WERI-Rb-1 (cell line): Measurements from ENCODE around the gene NFIX.

Source experiments
- DNase-seq: peaks from one replicate; pipeline ENCODE4 v3.0.0-alpha.2; 2020
- H3K27ac ChIP-seq: fragments of 250-450 bp; sonication (Bioruptor Pico); 2 replicates; pipeline ENCODE4 v1.5.1; 2020; ENCODE audit warnings: mild to moderate bottlenecking, moderate library complexity
- H3K27me3 ChIP-seq: fragments of 250-450 bp; sonication (Bioruptor Pico); 2 replicates; pipeline ENCODE4 v1.5.1; 2021; ENCODE audit warnings: mild to moderate bottlenecking, low read depth, moderate library complexity; ENCODE audit not compliant: insufficient read depth, severe bottlenecking
- H3K36me3 ChIP-seq: fragments of 250-450 bp; sonication (Bioruptor Pico); 2 replicates; pipeline ENCODE4 v1.5.1; 2020; ENCODE audit warnings: mild to moderate bottlenecking, moderate library complexity
- H3K4me3 ChIP-seq: 2 replicates; pipeline ENCODE4 v1.5.1; 2011; ENCODE audit warnings: low read depth, mild to moderate bottlenecking, control low read depth, low read length
- H3K9me3 ChIP-seq: fragments of 250-450 bp; sonication (Bioruptor Pico); 2 replicates; pipeline ENCODE4 v1.5.1; 2021; ENCODE audit warnings: mild to moderate bottlenecking, moderate library complexity; ENCODE audit not compliant: severe bottlenecking
- CTCF ChIP-seq: IDR thresholded peaks from 2 replicates; pipeline ENCODE4 v1.5.1; 2011; ENCODE audit warnings: low read depth, mild to moderate bottlenecking, control low read depth, inconsistent platforms, low read length

The NFIX gene

GRCh38 chr19:13104360-13104847 is 109.1 kb downstream of the NFIX start:
- peak; percentile 98 for TF ChIP-seq CTCF
- DNase-seq = peak; percentile 56
- H3K27ac ChIP-seq = no peak overlapping the region
- H3K9me3 ChIP-seq = no peaks in the 10 kb centered on the region
- H3K36me3 ChIP-seq = peaks cover 6% of the 10 kb centered on the region
- H3K4me3 ChIP-seq = no peak overlapping the region
- no peaks in the 10 kb centered on the region for H3K27me3 ChIP-seq

DNA sequence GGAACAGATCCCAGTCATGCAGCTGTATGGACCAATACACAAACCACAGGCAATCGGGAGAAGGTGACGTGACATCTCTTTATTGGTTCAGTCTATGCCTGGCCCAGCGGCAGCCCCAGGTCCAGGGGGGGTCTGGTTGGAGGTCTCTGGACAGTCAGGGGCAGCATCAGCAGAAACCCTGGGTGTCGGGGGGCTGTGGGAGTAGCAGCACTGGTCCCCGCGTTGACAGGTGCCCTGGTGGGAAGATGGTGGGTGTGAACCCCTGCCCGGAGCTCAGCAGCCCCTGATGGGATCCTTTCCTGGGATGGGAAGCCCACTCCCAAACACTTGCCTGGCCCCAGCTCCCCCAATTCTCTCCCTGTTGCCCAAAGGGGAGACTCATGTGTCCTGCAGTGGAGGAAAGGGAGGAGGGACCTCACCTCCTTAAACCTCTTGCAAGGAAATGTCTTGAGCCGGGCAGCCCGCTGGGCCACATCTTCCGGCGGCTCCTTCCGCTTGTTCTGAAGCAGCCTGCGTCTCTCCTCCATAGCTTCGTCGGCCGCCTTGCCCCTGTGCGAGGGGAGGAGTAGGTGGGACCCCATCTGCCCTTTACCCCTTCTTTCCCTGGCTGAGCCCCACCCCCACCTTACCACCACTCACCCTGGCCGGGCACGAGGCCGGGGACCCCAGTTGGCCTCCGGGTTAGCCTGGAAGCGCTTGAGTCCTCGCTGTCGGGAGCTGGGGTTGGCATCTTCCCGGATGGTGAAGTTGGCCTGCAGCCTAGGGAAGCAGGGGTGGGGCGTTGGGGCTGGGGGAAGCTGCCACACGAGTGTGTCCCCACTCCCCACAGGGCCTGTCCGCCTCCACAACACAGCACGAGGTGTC is 109.8 kb downstream of the NFIX start:
- no peak for TF ChIP-seq CTCF
- H3K9me3 ChIP-seq = no peaks in the 10 kb centered on the region
- peaks cover 6% of the 10 kb centered on the region for H3K36me3 ChIP-seq
- H3K4me3 ChIP-seq = no peak overlapping the region
- no peak for DNase-seq
- no peak overlapping the region for H3K27ac ChIP-seq
- H3K27me3 ChIP-seq = no peaks in the 10 kb centered on the region

DNA sequence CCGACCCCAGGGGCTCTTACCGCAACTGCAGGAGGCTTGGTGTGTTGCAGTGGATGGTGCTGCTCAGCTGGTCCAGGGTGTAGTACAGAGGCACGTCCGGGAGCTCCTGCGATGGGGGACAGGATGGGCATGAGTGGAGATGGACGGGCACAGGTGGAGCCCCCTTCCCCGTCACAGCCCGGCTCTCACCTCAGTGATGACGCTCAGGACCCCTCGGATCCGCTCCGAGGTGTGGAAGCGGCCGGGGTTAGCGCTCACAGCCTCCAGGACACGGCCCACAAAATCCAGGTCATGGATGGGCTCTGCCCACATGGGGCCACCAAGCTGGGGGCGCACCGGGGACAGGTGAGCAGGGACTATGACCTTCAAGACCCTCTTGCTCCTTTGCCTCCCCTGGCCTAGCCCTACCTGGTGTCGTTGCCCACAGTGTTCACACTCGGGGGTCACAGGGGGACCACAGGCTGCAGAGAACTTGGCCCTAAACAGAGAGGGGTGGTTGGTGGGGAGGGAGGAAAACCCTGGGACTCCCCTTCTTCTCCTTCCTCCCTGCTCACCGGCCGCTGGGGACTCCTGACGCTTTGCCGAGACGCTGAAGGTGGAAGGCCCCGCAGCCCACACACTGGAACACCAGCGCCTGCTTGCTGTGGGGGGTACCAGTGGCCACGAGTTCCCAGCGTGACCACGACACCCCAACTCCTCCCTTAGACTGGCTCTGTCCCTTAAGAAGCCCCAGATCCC is 114.3 kb downstream of the NFIX start:
- no peak for DNase-seq
- Histone ChIP-seq H3K36me3 (peaks cover 37% of the 10 kb centered on the region), H3K27me3 (no peaks in the 10 kb centered on the region), H3K27ac (no peak overlapping the region), H3K4me3 (no peak overlapping the region), H3K9me3 (no peaks in the 10 kb centered on the region)
- TF ChIP-seq CTCF = no peak

GRCh38 chr19:13110099-13110610 is 114.9 kb downstream of the NFIX start:
- no peak for TF ChIP-seq CTCF
- H3K4me3 ChIP-seq = no peak overlapping the region
- H3K27me3 ChIP-seq = no peaks in the 10 kb centered on the region
- no peak overlapping the region for H3K27ac ChIP-seq
- no peak for DNase-seq
- H3K36me3 ChIP-seq = peaks cover 43% of the 10 kb centered on the region
- no peaks in the 10 kb centered on the region for H3K9me3 ChIP-seq

- H3K36me3 ChIP-seq = peaks cover 38% of the 10 kb centered on the region
- H3K9me3 ChIP-seq = no peaks in the 10 kb centered on the region
- H3K4me3 ChIP-seq = no peak overlapping the region
- TF ChIP-seq CTCF = no peak
- no peak for DNase-seq
- H3K27me3 ChIP-seq = no peaks in the 10 kb centered on the region
- no peak overlapping the region for H3K27ac ChIP-seq
Observed at GRCh38 chr19:13112555-13112954, 117.3 kb downstream of the NFIX start.
